ENCODE measurements around the gene JAKMIP1. TPM values are rescaled to one million over a fixed set of nuclear protein-coding genes. Genes with fewer than 3 reads are reported as not detected.

Gene JAKMIP1
- total RNA-seq, 1 donor from 2014 or later, result 0.64 TPM

DNA sequence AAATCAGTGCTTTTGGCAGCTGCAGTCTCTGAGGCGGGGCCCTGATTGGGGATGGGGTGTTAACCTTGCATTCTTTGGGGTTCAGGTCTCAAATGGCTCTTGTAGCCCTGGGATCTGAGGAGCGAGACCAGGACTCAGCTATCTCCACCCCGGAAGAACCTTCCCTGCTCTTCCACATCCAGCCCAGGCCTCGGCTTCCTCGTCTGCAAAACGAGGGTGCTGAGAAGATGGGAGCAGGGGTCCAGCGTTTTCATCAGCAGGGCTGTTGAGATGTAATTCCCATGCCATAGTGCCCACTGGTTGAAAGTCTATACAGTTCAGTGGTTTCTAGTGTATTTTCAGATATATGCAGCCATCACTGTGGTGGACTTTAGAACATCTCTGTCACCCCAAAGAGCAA lies 34.7 kb upstream of the JAKMIP1 start:
- TF ChIP-seq CTCF (IDR thresholded peaks at IDR 0.05), result no peak
- H3K36me3 ChIP-seq, result no peaks in the 10 kb centered on the region
- peak; percentile 18 for DNase-seq
- H3K4me1 ChIP-seq, result no peaks in the 10 kb centered on the region
- intact Hi-C loops (cut with DNase I), result no loop called here
- no peak overlapping the region for H3K27ac ChIP-seq
- H3K9me3 ChIP-seq, result no peaks in the 10 kb centered on the region
- no peak overlapping the region for H3K4me3 ChIP-seq
- no peak for ATAC-seq
- peaks cover 5% of the 10 kb centered on the region for H3K27me3 ChIP-seq

DNA sequence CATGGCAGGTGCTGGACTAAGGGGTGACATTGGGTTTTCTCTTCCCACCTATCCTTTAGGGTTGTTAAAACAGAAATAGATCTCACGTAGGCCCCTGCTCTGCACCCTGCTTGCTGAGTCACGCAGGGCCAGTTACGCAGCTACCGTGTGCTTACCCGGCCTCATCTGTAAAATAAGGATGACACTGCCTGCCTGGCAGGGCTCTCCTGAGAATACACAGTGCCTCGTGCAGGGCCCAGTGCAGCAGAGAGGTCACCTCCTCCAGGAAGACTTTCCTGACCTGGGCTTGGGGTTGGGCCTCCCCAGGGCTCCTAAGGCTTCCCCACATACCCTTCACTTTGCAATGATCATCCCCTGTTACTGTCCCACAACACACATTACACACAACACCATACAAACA lies 33.6 kb upstream of the JAKMIP1 start:
- intact Hi-C loops (cut with DNase I), result no loop called here
- Histone ChIP-seq H3K36me3 (no peaks in the 10 kb centered on the region), H3K27me3 (no peaks in the 10 kb centered on the region), H3K27ac (no peak overlapping the region), H3K9me3 (no peaks in the 10 kb centered on the region), H3K4me3 (no peak overlapping the region), H3K4me1 (no peaks in the 10 kb centered on the region)
- no peak for TF ChIP-seq CTCF (IDR thresholded peaks at IDR 0.05)
- peak; percentile 14 for ATAC-seq
- no peak for DNase-seq

DNA sequence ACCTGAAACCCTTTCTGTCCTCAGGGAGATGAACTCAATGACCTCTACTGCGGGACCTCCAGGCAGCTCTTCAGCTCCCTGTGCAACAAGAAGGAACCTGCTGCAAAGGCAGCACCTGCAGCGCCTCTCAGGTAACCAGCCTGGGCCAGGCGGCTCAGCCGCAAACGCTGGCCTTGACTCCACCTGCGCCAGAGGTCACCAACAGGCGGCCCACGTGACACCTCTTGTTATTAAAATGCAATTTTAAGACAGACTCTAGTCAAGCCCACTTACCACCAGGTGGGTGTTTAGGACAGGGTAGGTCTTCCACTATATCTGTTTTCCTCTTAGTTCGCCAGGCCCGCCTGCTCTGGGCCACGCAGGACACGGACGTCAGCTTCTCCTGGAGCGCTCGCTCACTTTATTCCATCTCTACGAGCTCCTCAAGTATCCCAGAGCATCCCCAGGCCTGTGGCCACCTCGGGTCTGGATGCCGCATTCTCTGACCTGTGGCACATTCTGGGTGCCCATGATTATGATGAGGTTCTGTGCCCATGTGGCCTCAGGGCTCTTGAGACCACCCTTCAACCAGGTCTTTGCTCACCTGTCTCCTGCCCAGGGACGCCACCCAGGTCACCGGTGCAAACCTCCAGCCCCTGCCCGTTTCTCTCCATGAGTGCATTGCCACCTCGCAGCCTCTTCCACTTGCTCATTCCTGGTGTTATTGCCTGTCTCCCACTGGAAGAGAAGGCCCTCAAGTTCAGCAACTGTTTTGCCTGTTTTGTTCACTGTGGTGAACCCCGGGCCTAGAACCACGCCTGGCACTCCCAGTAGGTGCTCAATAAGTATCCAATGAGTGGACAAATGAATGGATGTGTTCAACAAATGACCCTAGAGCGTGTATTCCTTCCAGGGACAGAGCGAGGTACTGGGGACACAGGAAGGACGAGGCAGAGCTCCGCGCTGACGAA lies 32.8 kb upstream of the JAKMIP1 start:
- no peaks in the 10 kb centered on the region for H3K27me3 ChIP-seq
- no peaks in the 10 kb centered on the region for H3K36me3 ChIP-seq
- H3K27ac ChIP-seq, result no peak overlapping the region
- ATAC-seq (no peak), DNase-seq (peak; percentile 40)
- H3K4me3 ChIP-seq, result no peak overlapping the region
- H3K4me1 ChIP-seq, result no peaks in the 10 kb centered on the region
- no peaks in the 10 kb centered on the region for H3K9me3 ChIP-seq
- intact Hi-C loops (cut with DNase I), result no loop called here
- no peak for TF ChIP-seq CTCF (IDR thresholded peaks at IDR 0.05)

DNA sequence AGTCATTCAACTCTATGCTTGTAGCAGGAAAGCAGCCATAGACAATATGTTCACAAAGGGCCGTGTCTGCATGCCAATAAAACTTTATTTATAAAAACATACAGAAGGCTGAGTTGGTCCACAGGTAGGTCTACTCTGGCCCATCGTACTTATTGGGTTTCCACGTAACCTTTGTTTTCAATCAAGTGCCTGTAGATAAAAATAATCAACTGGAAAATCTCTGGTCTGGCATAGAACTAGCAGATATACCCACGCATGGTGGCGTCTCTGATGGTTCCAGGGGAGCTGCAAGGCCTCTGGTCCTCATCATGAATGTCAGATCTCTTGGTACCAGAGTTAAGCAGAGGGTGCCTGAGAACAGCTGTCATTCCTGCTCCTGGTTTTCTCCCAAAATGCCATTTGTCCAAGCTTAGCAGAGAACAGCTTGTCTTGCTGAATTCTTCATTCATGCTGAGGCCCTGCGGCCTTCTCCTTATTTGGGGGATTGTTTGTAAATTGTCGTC lies 31.4 kb upstream of the JAKMIP1 start:
- H3K4me3 ChIP-seq, result no peak overlapping the region
- no peaks in the 10 kb centered on the region for H3K36me3 ChIP-seq
- no peak overlapping the region for H3K27ac ChIP-seq
- no peak for ATAC-seq
- no peak for DNase-seq
- intact Hi-C loops (cut with DNase I), result no loop called here
- no peak for TF ChIP-seq CTCF (IDR thresholded peaks at IDR 0.05)
- no peaks in the 10 kb centered on the region for H3K27me3 ChIP-seq
- H3K9me3 ChIP-seq, result no peaks in the 10 kb centered on the region
- no peaks in the 10 kb centered on the region for H3K4me1 ChIP-seq

GRCh38 chr4:6230827-6231662 lies 30.7 kb upstream of the JAKMIP1 start:
- intact Hi-C loops (cut with DNase I), result no loop called here
- no peak for ATAC-seq

More at GRCh38 chr4:6230827-6231662, 30.7 kb upstream of the JAKMIP1 start:
- no peak for TF ChIP-seq CTCF (IDR thresholded peaks at IDR 0.05)
- Histone ChIP-seq H3K36me3 (no peaks in the 10 kb centered on the region), H3K4me1 (no peaks in the 10 kb centered on the region), H3K4me3 (no peak overlapping the region), H3K27me3 (no peaks in the 10 kb centered on the region), H3K27ac (no peak overlapping the region), H3K9me3 (no peaks in the 10 kb centered on the region)
- peak; percentile 52 for DNase-seq
